Tibial nerve (tissue), 4 donors: ENCODE data around the gene HS6ST3.
"Not testable (repeated sequence)": the region's sequence is repeated elsewhere in the genome, so short reads cannot be mapped to it uniquely, and the experiment has no call there.

Experiments
- CTCF ChIP-seq, 5 experiments: fragments of 200-600 bp in 3 of 5; fragments of 450-650 bp in 2 of 5; sonication (generic) in 3 of 5; IDR thresholded peaks; one replicate each; pipeline ENCODE4 v1.5.1; 2016 to 2019; ENCODE audit warnings: antibody characterized with exemption in 5 of 5, mild to moderate bottlenecking in 3 of 5, moderate library complexity in 2 of 5
- EP300 ChIP-seq, 2 donors: sonication (generic); formaldehyde crosslinking; IDR thresholded peaks; one replicate each; pipeline ENCODE4 v1.6.1; 2017; ENCODE audit warnings: antibody characterized with exemption in 2 of 2, mild to moderate bottlenecking in 1 of 2

- not testable (repeated sequence) for TF ChIP-seq EP300, CTCF (IDR thresholded peaks at IDR 0.05)
These were observed 39.0 kb upstream of the HS6ST3 start for GRCh38 chr13:96050955-96051354.
